Type B pancreatic cell (in vitro differentiated cells): ENCODE data around the gene H2BK1. TPM values are rescaled to one million over a fixed set of nuclear protein-coding genes. Genes with fewer than 3 reads are reported as not detected.

Experiments used
- DNase-seq: peaks from one replicate; pipeline ENCODE4 v3.0.0; 2021; ENCODE audit warnings: mixed read lengths; ENCODE audit not compliant: unreplicated experiment; ENCODE audit errors: extremely low spot score
- H3K27ac Mint-ChIP-seq: 2 replicates; pipeline ENCODE4 v1.8.0; 2021; ENCODE audit warnings: mild to moderate bottlenecking, mixed read lengths
- H3K27me3 Mint-ChIP-seq: 2 replicates; pipeline ENCODE4 v1.8.0; 2021; ENCODE audit warnings: mixed read lengths
- H3K36me3 Mint-ChIP-seq: 2 replicates; pipeline ENCODE4 v1.8.0; 2021; ENCODE audit warnings: mixed read lengths
- H3K4me1 Mint-ChIP-seq: one replicate; pipeline ENCODE4 v1.8.0; 2021; ENCODE audit warnings: mixed read lengths; ENCODE audit not compliant: unreplicated experiment
- H3K4me3 Mint-ChIP-seq: 2 replicates; pipeline ENCODE4 v1.8.0; 2021; ENCODE audit warnings: mild to moderate bottlenecking, mixed read lengths
- H3K9me3 Mint-ChIP-seq: 2 replicates; pipeline ENCODE4 v1.8.0; 2021; ENCODE audit warnings: mixed read lengths
- total RNA-seq: library from RNA; stranded (reverse); gene quantifications from 2 replicates; pipeline ENCODE4 v1.2.1, GENCODE V29; 2021; ENCODE audit warnings: low replicate concordance
- TF ChIP-seq, protein P1 (sequence below): fragments of 200-600 bp; sonication (generic); conservative IDR thresholded peaks from 2 replicates; pipeline ENCODE4 v1.5.0; 2021; ENCODE audit warnings: antibody characterized with exemption, mild to moderate bottlenecking

H2BK1 gene
- total RNA-seq, 1 donor from 2014 or later, result not detected

DNA sequence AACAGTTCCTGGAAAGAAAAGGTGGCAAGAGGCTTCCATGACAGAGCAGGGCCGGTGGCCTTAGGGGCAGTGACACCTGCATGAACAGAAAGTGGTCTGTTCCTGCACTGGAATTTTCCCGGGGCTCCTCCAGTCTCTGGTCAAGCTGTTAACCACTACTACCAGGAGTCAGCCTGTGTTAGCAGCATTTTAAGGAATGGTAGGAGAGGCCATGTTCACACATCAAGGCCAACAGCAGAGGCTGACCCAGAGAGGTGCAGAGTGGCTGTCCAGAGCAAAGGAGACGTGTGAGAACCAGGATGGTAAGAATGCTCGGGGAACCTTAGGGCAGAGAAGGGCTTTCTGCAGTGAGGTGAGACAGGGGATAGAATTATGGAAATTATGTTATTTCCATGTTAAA lies 8.5 kb downstream of the H2BK1 start:
- no peak overlapping the region for H3K4me3 Mint-ChIP-seq
- DNase-seq, result no peak
- H3K36me3 Mint-ChIP-seq, result no peaks in the 10 kb centered on the region
- no peak overlapping the region for H3K27ac Mint-ChIP-seq
- no peaks in the 10 kb centered on the region for H3K9me3 Mint-ChIP-seq
- TF ChIP-seq, protein P1, sequence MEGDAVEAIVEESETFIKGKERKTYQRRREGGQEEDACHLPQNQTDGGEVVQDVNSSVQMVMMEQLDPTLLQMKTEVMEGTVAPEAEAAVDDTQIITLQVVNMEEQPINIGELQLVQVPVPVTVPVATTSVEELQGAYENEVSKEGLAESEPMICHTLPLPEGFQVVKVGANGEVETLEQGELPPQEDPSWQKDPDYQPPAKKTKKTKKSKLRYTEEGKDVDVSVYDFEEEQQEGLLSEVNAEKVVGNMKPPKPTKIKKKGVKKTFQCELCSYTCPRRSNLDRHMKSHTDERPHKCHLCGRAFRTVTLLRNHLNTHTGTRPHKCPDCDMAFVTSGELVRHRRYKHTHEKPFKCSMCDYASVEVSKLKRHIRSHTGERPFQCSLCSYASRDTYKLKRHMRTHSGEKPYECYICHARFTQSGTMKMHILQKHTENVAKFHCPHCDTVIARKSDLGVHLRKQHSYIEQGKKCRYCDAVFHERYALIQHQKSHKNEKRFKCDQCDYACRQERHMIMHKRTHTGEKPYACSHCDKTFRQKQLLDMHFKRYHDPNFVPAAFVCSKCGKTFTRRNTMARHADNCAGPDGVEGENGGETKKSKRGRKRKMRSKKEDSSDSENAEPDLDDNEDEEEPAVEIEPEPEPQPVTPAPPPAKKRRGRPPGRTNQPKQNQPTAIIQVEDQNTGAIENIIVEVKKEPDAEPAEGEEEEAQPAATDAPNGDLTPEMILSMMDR, result no peak
- no peaks in the 10 kb centered on the region for H3K4me1 Mint-ChIP-seq
- H3K27me3 Mint-ChIP-seq, result peaks cover 40% of the 10 kb centered on the region

DNA sequence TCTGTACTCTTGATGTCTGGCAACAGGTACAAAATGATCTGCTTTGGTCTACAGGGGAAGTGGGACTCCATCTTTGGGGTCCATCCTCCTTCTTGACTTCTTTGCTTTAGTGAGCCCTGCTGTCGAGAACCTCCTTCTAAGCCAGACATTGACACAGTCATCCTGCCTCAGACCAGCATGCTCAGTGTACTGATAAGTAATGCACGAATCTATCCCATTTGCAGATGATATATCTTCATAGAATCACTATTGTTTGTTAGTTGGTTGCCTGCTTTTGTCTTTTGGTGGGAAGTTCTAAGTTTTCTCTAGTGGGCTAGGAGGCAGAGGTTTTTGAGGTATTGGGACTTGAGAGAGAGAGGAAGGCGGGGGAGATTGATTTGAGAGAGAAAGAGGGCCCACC lies 8.9 kb downstream of the H2BK1 start:
- Mint-ChIP-seq H3K4me3 (no peak overlapping the region), H3K9me3 (no peaks in the 10 kb centered on the region), H3K4me1 (no peaks in the 10 kb centered on the region), H3K27me3 (peaks cover 39% of the 10 kb centered on the region), H3K27ac (no peak overlapping the region), H3K36me3 (no peaks in the 10 kb centered on the region)
- TF ChIP-seq, protein P1, result no peak
- DNase-seq, result no peak

DNA sequence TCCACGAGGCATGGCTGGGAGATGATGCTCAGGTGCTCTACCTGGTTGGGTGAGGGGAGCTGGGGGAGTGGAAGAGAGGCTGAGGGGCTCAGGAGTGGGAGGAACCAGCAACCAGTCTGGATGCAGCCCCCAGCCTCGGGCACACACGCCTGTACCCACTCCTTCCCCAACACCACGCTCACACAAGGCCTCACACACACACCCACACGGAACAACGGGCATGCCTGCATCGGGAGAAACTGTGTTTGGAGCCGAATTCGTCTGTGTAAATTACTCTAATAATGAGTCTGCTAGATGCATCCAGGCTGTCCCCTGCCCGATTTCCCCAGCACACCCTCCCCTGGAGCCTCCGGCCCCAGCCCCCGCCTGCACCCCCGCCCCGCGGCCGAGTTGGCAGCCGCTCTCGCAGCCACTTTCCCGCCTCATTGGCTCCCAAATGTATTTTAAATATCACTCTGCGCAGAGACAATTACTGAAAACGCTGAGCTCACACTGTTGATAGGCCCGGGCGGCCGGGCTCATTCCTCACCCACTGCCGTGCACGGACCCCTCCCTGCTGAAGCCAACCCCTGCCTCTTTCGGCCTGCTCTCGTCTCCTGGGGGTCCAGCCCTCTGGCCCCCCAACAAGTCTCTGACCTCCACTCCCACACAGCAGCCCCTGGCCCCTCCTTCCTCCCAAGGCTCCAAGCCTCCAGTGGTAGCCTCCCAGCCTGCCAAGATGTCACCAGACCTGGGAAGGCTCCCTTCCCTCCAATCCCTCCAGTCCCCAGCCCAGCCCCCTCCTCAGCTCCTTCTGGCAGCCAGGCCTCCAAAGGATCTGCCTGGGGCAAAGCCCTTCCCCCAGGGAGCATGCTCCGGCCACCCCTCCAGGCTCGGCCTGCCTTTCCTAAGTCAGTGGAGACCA lies 11.1 kb downstream of the H2BK1 start:
- Mint-ChIP-seq H3K4me3 (no peak overlapping the region), H3K27me3 (peaks cover 36% of the 10 kb centered on the region), H3K9me3 (no peaks in the 10 kb centered on the region), H3K36me3 (no peaks in the 10 kb centered on the region), H3K4me1 (no peaks in the 10 kb centered on the region), H3K27ac (no peak overlapping the region)
- TF ChIP-seq, protein P1, result no peak
- DNase-seq, result no peak

DNA sequence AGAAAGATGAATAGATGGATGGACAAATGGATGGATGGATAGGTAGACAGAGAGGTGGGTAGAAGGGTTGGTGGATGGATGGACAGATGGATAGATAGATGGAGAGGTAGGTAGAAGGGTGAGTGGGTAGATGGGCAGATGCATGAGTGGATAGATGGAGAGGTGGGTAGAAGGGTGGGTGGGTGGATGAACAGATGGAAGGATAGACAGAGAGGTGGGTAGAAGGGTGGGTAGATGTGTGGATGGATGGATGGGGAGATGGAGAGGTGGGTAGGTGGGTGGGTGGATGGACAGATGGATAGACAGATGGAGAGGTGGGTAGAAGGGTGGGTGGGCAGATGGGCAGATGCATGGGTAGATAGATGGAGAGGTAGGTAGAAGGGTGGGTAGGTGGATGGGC lies 12.4 kb downstream of the H2BK1 start:
- no peaks in the 10 kb centered on the region for H3K9me3 Mint-ChIP-seq

DNA sequence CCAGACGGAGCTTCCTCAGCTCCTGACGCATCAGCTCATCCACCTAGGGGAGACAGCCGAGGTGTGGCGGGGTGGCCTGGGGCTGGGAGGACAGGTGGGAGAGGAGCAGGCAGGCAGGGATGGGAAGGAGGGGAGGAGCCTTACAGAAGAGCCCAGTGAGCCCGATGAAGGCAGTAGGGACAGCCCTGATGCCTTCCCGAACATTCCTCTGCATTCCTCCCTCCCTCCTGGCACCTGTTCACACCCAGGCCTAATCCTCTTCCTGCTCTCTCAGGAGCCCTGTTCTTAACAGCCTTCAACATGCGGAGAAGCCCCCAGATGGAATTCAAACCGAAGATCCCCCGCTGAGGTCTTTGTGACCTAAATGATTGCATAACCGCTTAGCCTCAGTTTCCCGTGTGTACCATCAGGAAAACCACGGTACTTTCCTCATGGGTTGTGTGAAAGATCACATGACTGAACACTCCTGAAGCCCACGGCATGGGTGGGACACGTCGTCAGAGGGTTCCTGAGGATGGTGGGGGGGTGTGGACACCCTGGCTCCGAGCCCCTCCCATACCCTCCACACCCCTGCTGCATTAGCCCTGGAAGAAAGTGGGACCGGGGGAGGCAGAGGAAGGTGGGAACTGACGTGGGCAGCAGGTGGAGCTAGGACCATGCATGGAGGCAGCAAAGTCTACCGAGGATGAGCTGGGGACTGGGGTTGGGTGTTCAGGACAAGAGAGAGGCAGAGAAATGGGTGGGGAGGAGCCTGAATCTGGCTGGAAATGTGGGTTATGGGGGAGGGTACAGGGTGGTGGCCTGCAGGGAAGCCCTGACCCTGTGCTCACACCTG lies 14.5 kb downstream of the H2BK1 start:
- Mint-ChIP-seq H3K27me3 (peaks cover 21% of the 10 kb centered on the region), H3K27ac (no peak overlapping the region), H3K4me1 (no peaks in the 10 kb centered on the region), H3K36me3 (no peaks in the 10 kb centered on the region), H3K4me3 (no peak overlapping the region), H3K9me3 (no peaks in the 10 kb centered on the region)
- no peak for DNase-seq
- TF ChIP-seq, protein P1, result no peak

More for the DNA sequence above, 12.4 kb downstream of the H2BK1 start:
- H3K27me3 Mint-ChIP-seq, result peaks cover 31% of the 10 kb centered on the region
- no peak overlapping the region for H3K4me3 Mint-ChIP-seq
- TF ChIP-seq, protein P1, result no peak
- no peaks in the 10 kb centered on the region for H3K36me3 Mint-ChIP-seq
- H3K27ac Mint-ChIP-seq, result no peak overlapping the region
- DNase-seq, result no peak
- no peaks in the 10 kb centered on the region for H3K4me1 Mint-ChIP-seq
